ENCODE results near the gene GTPBP3. TPM values are rescaled to one million over a fixed set of nuclear protein-coding genes. Genes with fewer than 3 reads are reported as not detected.

The GTPBP3 gene
- total RNA-seq (2014; rRNA removed; shearing (Covaris generic)): 67.8 and 78.6 TPM in 2 replicates
- 23.5 and 25.4 TPM in 2 replicates for polyA plus RNA-seq (2016; fragmentation: Nextera tagmentation; extraction: Ambion mirVana)
- long read RNA-seq, transcript GTPBP3-201 (9 exons, 2,579 nt): major isoform, 5 of 10 reads
- long read RNA-seq, partial matches to known transcripts: 3 of 10 reads
- long read RNA-seq, other reads (novel, unspliced or antisense): 2 of 10 reads

DNA sequence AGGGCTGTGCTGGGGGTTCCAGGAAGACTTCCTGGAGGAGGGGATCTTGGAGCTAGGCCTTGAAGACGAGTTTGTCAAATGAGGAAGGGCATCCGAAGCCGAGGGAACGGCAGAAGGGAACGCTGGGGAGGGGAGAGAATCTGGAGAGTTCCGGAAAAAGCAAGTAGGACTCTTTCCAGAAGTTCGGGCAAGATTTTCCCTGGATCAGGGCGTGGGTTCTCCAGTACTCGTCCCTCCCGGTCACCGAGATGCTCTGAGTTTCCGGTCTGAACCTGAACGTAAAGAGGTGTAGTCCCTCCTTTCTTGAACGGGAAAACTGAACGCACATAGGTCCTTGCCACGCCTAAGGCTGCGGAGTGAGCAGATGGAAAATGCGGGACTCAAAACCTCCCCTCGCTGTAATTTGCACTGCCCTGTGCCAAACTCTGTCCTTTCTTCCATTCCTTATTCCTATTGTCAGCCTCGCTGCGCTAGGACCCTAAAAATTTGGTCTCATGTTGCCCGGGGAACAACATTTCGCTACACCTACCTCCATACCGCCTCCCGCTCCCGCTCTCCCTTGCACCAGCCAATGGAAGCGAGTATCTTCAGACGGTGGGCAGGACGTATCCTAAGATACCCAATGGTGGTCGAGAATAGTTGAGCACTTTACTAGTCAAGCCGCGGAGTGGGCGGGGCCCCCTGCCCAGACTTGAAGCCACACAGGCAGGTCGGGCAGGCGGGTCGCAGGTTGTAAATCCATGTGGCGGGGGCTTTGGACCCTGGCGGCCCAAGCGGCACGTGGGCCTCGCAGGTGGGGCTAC is at the start of gene GTPBP3:
Gene GTPBP3 (plus strand): TSS at position 682 of the 803 bp plus-strand sequence. CDS start 59 bp downstream, at position 741.
- DNase-seq (ENCODE audit: low spot score) (peak; percentile 100), ATAC-seq (peak; percentile 61)
- Histone ChIP-seq H3K36me3 (ENCODE audit: insufficient read depth) (peaks cover under 1% of the 10 kb centered on the region; the same call in 1 of the 2 replicates), H3K27ac (ENCODE audit: low read depth) (peak within 1 kb of the TSS; percentile 97), H2AFZ (peak within 1 kb of the TSS; percentile 64; the same call in 1 of the 2 replicates), H4K20me1 (replicated peaks; ENCODE audit: insufficient read depth) (no peaks in the 10 kb centered on the region), H3K27me3 (ENCODE audit: insufficient read depth) (no peaks in the 10 kb centered on the region), H3F3A (replicated peaks; ENCODE audit: low read depth) (peaks cover 21% of the 10 kb centered on the region), H3K4me1 (ENCODE audit: insufficient read depth) (peaks cover 26% of the 10 kb centered on the region; the same call in 1 of the 2 replicates), H3K9me2 (ENCODE audit: insufficient read depth) (no peaks in the 10 kb centered on the region), H3K79me2 (replicated peaks; ENCODE audit: insufficient read depth) (no peaks in the 10 kb centered on the region), H3K4me3 (peak within 1 kb of the TSS; percentile 81), H3K4me2 (peak within 1 kb of the TSS; percentile 96)
- peaks cover 32% of the 10 kb centered on the region for H3K36me3 Mint-ChIP-seq (ENCODE audit: low read depth)
- peak within 1 kb of the TSS; percentile 98 for H3K27ac Mint-ChIP-seq
- no peak for TF ChIP-seq EZH2 (IDR thresholded peaks at IDR 0.05; ENCODE audit: low read depth, unreplicated experiment)
- no peak for TF ChIP-seq ZNF331 (CRISPR knock-in tag; IDR thresholded peaks at IDR 0.05; ENCODE audit: low read depth)
- TF ChIP-seq STAT1 (IDR thresholded peaks at IDR 0.05; ENCODE audit: unreplicated experiment): no peak
- peak; percentile 69 for TF ChIP-seq ETS1 (IDR thresholded peaks at IDR 0.05)
- no peak for TF ChIP-seq EZH2phosphoT487 (IDR thresholded peaks at IDR 0.05; ENCODE audit: unreplicated experiment)
- TF ChIP-seq JUNB (IDR thresholded peaks at IDR 0.05; ENCODE audit: unreplicated experiment): no peak
- no peak for TF ChIP-seq NANOG (IDR thresholded peaks at IDR 0.05; ENCODE audit: borderline replicate concordance)
- peak; percentile 71 for TF ChIP-seq POLR2AphosphoS5 (IDR thresholded peaks at IDR 0.05; ENCODE audit: low read depth)
- no peak for TF ChIP-seq CTCF (conservative IDR thresholded peaks at IDR 0.05; ENCODE audit: low read depth in 2 of 2)
- peak; percentile 83 for TF ChIP-seq CREB1 (CRISPR knock-in tag; IDR thresholded peaks at IDR 0.05; ENCODE audit: low read depth)
- TF ChIP-seq, protein P1, sequence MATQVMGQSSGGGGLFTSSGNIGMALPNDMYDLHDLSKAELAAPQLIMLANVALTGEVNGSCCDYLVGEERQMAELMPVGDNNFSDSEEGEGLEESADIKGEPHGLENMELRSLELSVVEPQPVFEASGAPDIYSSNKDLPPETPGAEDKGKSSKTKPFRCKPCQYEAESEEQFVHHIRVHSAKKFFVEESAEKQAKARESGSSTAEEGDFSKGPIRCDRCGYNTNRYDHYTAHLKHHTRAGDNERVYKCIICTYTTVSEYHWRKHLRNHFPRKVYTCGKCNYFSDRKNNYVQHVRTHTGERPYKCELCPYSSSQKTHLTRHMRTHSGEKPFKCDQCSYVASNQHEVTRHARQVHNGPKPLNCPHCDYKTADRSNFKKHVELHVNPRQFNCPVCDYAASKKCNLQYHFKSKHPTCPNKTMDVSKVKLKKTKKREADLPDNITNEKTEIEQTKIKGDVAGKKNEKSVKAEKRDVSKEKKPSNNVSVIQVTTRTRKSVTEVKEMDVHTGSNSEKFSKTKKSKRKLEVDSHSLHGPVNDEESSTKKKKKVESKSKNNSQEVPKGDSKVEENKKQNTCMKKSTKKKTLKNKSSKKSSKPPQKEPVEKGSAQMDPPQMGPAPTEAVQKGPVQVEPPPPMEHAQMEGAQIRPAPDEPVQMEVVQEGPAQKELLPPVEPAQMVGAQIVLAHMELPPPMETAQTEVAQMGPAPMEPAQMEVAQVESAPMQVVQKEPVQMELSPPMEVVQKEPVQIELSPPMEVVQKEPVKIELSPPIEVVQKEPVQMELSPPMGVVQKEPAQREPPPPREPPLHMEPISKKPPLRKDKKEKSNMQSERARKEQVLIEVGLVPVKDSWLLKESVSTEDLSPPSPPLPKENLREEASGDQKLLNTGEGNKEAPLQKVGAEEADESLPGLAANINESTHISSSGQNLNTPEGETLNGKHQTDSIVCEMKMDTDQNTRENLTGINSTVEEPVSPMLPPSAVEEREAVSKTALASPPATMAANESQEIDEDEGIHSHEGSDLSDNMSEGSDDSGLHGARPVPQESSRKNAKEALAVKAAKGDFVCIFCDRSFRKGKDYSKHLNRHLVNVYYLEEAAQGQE (IDR thresholded peaks at IDR 0.05; ENCODE audit: unreplicated experiment): no peak
- TF ChIP-seq ZNF462 (CRISPR knock-in tag; IDR thresholded peaks at IDR 0.05): no peak
- TF ChIP-seq ZNF114 (CRISPR knock-in tag; IDR thresholded peaks at IDR 0.05): no peak
- peak within 1 kb of the TSS; percentile 95 for H3K4me3 Mint-ChIP-seq
- H3K27me3 Mint-ChIP-seq (ENCODE audit: insufficient read depth, low read depth, poor library complexity): peaks cover 27% of the 10 kb centered on the region
- peaks cover 38% of the 10 kb centered on the region for H3K4me1 Mint-ChIP-seq
- H3K9me3 Mint-ChIP-seq: peaks cover 5% of the 10 kb centered on the region; the same call in 2 of the 3 replicates
